ENCODE measurements around the gene GAS2L3. TPM values are rescaled to one million over a fixed set of nuclear protein-coding genes. Genes with fewer than 3 reads are reported as not detected.

GAS2L3 gene
- total and polyA plus RNA-seq, 2 of the 8 experiments (the other 6 are each of a cell fraction or from before 2014, with no cell fraction given), result 2.1 to 19.3 TPM

DNA sequence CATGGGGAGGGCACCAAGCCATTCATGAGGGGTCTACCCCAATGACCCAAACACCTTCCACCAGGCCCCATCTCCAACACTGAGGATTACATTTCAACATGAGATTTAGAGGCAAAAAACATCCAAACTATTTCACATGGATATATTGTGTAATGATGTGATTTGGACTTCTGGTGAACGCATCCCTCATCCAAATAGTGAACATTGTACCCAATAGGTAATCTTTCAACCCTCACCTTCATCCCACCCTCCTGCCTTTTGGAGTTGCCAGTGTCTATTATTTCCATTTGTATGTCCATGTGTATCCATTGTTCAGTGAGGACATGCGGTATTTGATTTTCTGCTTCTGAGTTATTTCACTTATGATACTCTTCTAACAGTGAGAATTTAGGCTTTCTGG, 16.1 kb upstream of the GAS2L3 start:
- no peak overlapping the region for H4K5ac ChIP-seq (ENCODE audit: insufficient read length, low read depth, low read length)
- H3K27ac ChIP-seq (ENCODE audit: low read depth, low read length), result no peak overlapping the region
- H4K91ac ChIP-seq (replicated peaks; ENCODE audit: insufficient read length, low read length), result no peak overlapping the region
- no peaks in the 10 kb centered on the region for H3K79me2 ChIP-seq (ENCODE audit: control insufficient read depth in 1 of 2, insufficient read depth in 2 of 2, low read length in 2 of 2)
- H4K20me1 ChIP-seq (replicated peaks in 1 of 2; ENCODE audit: control insufficient read depth in 1 of 2, insufficient read depth in 2 of 2, low read length in 2 of 2), result no peaks in the 10 kb centered on the region
- H3K9me3 ChIP-seq (ENCODE audit: insufficient read depth in 2 of 2, low read depth in 1 of 2, low read length in 1 of 2), result no peaks in the 10 kb centered on the region
- DNase-seq (ENCODE audit: low read depth in 1 of 2, low spot score in 2 of 2), result no peak
- H4K8ac ChIP-seq (ENCODE audit: extremely low read depth, insufficient read depth, low read length), result no peak overlapping the region
- 83% methylated on average over 2 of the region's 2 CpGs; no CpG with 5 or more reads in 1 of the 2 experiments for WGBS, 2 experiments (ENCODE audit: extremely low coverage in 1 of 2, insufficient coverage in 1 of 2, insufficient read length in 1 of 2, insufficient replicate concordance in 2 of 2, low coverage in 1 of 2, low lambda C conversion rate in 2 of 2, missing lambda C conversion rate in 1 of 2)
- ChIA-PET CTCF (ENCODE audit: partially characterized antibody) (interaction anchor here (1.2 to 4.6 kb wide), 5 partner anchors 148 to 209 kb away, joined by 3 to 36 read pairs (median 4); partner anchors contain the start of gene SLC17A8), POLR2A (ENCODE audit: partially characterized antibody) (no interaction called here)
- no peaks in the 10 kb centered on the region for H3K36me3 ChIP-seq (ENCODE audit: control insufficient read depth in 2 of 4, insufficient read depth in 4 of 4, low read length in 3 of 4)
- H3K27me3 ChIP-seq (replicated peaks in 1 of 4; ENCODE audit: control insufficient read depth in 3 of 4, extremely low read depth in 1 of 4, insufficient read depth in 3 of 4, low read length in 3 of 4), result peaks cover 0 to 1% (median 0%) of the 10 kb centered on the region in 4 experiments; a peak in 1 of 7 replicates
- no peak overlapping the region for H3K14ac ChIP-seq (ENCODE audit: insufficient read length)
- no peak overlapping the region for H2BK5ac ChIP-seq (ENCODE audit: low read depth, low read length)
- H3K18ac ChIP-seq (ENCODE audit: extremely low read depth, low read length), result no peak overlapping the region
- no peak overlapping the region for H3K4me2 ChIP-seq (ENCODE audit: insufficient read depth in 1 of 2, low read depth in 2 of 2, low read length in 2 of 2)
- no peak overlapping the region for H3K56ac ChIP-seq (replicated peaks; ENCODE audit: insufficient read length, low read depth, low read length)
- no peaks in the 10 kb centered on the region for H3K4me1 ChIP-seq (replicated peaks in 1 of 4; ENCODE audit: control insufficient read depth in 3 of 4, insufficient read depth in 4 of 4, low read length in 3 of 4)
- H2BK15ac ChIP-seq (ENCODE audit: low read length), result no peak overlapping the region
- no peaks in the 10 kb centered on the region for H3K23me2 ChIP-seq (ENCODE audit: low read depth, low read length)
- H2BK20ac ChIP-seq (ENCODE audit: low read length), result no peak overlapping the region
- no peak overlapping the region for H2AFZ ChIP-seq (ENCODE audit: low read length)
- FAIRE-seq, result no peak
- H3K4ac ChIP-seq (replicated peaks; ENCODE audit: insufficient read length, low read depth, low read length), result no peak overlapping the region
- H3K9ac ChIP-seq (replicated peaks in 1 of 4; ENCODE audit: extremely low read depth in 1 of 4, low read depth in 3 of 4, low read length in 3 of 4), result no peak overlapping the region
- H2AK5ac ChIP-seq (ENCODE audit: low read depth, low read length), result no peak overlapping the region
- no peak overlapping the region for H3K4me3 ChIP-seq (ENCODE audit: extremely low read depth in 1 of 4, insufficient read depth in 2 of 4, low read depth in 3 of 4, low read length in 4 of 4)
- no peak overlapping the region for H3K23ac ChIP-seq (ENCODE audit: insufficient read length)
- H3K79me1 ChIP-seq (ENCODE audit: low read depth, low read length), result no peaks in the 10 kb centered on the region
- H2BK12ac ChIP-seq (ENCODE audit: low read depth, low read length), result no peak overlapping the region
- H2BK120ac ChIP-seq (replicated peaks; ENCODE audit: low read depth, low read length), result no peak overlapping the region
- TF ChIP-seq YY1 (IDR thresholded peaks at IDR 0.05; ENCODE audit: low read depth, low read length) (no peak), MAFK (IDR thresholded peaks at IDR 0.05; ENCODE audit: low read depth, low read length) (no peak), NRF1 (IDR thresholded peaks at IDR 0.05; ENCODE audit: low read depth, low read length) (no peak), PHF8 (conservative IDR thresholded peaks at IDR 0.05; ENCODE audit: low read depth, low read length) (no peak), TCF12 (IDR thresholded peaks at IDR 0.05; ENCODE audit: low read depth, low read length) (no peak), RBBP5 (IDR thresholded peaks at IDR 0.05; ENCODE audit: borderline replicate concordance, low read depth, low read length) (no peak), SIN3A (conservative IDR thresholded peaks at IDR 0.05 in 1 of 2, IDR thresholded peaks at IDR 0.05 in 1 of 2; ENCODE audit: low read depth in 1 of 2, low read length in 2 of 2) (no peak)
- TF ChIP-seq, protein P1, sequence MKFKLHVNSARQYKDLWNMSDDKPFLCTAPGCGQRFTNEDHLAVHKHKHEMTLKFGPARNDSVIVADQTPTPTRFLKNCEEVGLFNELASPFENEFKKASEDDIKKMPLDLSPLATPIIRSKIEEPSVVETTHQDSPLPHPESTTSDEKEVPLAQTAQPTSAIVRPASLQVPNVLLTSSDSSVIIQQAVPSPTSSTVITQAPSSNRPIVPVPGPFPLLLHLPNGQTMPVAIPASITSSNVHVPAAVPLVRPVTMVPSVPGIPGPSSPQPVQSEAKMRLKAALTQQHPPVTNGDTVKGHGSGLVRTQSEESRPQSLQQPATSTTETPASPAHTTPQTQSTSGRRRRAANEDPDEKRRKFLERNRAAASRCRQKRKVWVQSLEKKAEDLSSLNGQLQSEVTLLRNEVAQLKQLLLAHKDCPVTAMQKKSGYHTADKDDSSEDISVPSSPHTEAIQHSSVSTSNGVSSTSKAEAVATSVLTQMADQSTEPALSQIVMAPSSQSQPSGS (IDR thresholded peaks at IDR 0.05; ENCODE audit: low read length), result no peak
- TF ChIP-seq, protein P2, sequence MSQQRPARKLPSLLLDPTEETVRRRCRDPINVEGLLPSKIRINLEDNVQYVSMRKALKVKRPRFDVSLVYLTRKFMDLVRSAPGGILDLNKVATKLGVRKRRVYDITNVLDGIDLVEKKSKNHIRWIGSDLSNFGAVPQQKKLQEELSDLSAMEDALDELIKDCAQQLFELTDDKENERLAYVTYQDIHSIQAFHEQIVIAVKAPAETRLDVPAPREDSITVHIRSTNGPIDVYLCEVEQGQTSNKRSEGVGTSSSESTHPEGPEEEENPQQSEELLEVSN (IDR thresholded peaks at IDR 0.05), result no peak
